Hematopoietic multipotent progenitor cell treated with erythropoietin and hydrocortisone succinate and interleukin-3 and kit ligand, for 15 days (in vitro differentiated cells): ENCODE data around the gene TGFA.

Source experiments
- DNase-seq: peaks from one replicate; pipeline ENCODE4 v3.0.0-alpha.2; 2015; ENCODE audit warnings: low spot score

The TGFA gene

DNA sequence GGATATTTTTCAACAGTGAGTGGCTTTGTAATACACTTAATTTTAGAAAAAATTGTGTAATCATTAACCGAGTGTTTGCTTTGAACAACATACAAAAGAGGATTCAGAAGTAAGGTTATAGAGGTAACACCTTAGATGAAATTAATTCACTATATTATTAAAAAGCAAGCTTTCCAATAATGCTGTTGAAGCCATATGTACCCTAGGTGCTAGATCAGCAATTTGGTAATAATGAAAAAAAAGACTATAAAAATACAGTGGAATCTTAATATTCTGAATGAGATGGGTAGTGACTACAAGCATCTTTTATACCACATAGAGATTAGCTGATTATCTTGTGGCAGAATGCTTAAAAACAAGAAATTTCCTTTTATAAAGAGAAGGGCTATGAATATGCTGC, 136.6 kb downstream of the TGFA start:
- DNase-seq = no peak

DNA sequence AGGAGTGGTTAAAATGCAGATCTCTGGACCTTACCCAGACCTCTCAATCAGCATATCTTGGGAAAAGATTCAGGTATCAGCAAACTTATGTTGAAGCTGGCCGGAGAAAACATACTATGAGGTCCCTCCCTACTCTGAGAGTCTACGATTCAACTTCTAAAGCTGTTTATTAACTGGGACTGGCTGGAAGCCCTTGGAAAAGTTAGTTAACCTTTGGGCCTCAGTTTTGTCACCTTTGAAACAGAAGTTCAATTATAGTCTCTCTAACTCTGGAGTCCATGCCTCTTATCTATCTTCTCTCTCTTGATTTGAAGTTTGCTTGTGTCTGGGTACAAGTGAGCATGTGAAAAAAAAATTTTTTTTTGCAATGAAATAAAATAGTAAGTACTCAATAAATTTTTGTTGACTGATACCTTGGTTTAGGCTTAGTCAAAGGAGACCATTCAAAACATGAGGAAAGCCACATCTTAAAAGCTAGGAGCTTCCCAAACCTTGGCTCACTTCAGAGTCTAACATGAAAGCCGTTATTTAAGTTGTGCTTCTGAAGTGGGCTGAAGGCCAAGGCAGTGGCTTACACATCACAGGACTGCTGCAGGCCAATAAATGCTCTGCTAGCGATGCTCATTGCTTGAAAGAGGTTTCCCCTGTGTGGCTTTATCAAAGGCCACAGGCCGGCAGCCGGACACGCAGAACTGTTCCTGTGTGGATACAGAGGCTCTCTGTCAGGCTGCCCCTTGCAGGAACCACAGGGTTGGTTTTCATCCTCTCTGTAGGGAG, 141.1 kb downstream of the TGFA start:
- no peak for DNase-seq

DNA sequence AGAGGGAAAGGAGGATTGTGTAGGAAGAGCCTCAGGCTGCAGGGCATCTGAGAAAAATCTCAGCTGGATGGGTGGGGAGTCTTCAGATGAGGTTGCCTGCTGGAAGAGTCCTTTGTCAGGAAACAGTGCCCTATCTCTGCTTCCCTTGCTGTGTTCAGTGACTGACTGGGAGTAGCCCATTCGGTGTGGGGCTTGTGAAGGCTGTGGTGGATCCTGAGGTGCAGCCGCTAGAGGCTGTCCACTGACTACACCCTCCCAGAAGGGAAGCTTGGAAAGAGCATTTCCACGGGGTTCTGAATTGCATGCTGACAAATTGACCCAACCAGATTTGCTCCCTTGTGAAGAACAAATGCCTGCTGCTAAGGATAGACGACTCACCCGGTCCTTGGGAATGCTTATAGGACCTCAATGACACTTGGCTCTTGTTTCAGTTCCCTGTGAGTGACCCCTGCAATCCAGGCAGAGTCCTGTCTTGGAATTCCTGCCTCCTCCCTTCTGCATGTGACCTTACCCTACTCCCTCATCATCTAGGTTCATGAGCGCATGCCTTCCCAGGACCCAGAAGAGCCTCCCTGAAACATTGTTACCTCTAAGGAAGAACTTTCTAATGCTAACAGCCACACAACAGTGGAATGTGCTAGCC, 142.0 kb downstream of the TGFA start:
- DNase-seq = no peak

DNA sequence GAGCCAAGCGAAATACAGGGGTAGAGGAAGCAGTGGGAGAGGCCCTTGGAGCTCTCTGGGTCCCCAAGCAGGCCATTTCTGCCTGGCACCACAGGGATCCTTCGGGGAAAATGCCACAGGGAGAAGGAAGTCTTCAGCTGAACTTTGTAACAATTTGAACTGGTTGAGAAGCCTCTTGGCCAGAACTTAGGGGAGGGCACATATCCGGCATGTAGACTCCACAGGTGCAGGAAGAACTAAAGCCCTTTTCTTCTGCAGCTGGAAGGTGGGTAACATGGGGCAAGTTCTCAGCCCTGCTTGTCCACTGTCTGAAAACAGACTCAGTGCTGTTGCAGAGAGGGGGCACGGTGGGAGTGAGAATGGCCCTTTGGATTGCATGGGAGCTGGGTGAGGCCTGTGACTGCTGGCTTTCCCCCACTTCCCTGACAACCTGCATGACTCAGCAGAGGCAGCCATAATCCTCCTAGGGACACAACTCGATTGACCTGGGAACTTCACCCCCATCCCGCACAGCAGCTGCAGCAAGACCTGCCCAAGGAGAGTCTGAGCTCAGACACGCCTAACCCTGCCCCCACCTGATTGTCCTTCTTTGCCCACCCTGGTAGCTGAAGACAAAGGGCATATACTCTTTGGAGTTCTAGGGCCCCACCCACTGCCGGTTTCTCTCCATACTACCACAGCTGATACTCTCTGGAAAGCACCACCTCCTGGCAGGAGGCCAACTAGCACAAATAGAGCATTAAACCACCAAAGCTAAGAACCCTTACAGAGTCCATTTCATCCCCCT, 150.2 kb downstream of the TGFA start:
- DNase-seq = no peak

DNA sequence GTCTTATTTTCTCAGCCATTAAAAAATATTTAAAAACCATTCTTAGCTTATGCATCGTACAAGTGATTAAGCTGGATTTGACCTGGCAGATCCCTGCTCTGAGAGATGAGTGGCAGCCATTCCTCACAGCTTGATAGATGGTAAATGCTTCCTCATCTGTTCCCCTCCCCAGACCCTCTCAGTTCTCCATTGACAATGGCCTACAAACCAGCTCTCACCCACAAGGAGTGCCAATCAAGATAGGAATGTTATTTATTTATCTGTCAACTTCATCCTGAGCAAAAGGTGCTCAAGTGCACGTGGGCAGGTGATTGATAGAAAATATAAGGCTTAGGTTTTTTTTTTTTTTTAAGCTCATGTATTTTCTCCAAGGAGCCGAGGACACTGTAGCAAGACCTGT, 153.1 kb downstream of the TGFA start:
- DNase-seq = no peak

DNA sequence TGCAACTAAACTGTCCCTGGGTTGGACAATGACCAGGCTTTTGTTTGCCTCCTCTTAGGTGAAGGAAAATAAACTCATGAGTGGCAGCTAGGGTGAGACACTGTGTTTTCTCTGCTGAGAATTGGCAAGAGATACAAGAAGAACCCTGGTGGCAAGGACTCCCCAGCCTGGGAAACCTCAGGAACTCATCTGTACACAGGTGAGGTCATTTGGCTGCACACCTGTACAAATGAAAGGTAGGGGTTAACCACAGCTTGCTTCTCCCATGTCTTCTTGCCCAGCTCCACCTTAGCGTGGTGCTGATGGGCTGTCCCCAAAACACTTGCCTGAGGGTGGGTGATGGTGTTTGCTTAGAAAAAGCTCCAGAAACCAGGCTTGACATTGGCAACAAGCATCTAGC, 154.6 kb downstream of the TGFA start:
- DNase-seq = no peak
